ENCODE data around the gene RNF31. TPM values are rescaled to one million over a fixed set of nuclear protein-coding genes. Genes with fewer than 3 reads are reported as not detected.

RNF31 gene
- total RNA-seq, 1 experiment from 2014 or later = 44.3 TPM

DNA sequence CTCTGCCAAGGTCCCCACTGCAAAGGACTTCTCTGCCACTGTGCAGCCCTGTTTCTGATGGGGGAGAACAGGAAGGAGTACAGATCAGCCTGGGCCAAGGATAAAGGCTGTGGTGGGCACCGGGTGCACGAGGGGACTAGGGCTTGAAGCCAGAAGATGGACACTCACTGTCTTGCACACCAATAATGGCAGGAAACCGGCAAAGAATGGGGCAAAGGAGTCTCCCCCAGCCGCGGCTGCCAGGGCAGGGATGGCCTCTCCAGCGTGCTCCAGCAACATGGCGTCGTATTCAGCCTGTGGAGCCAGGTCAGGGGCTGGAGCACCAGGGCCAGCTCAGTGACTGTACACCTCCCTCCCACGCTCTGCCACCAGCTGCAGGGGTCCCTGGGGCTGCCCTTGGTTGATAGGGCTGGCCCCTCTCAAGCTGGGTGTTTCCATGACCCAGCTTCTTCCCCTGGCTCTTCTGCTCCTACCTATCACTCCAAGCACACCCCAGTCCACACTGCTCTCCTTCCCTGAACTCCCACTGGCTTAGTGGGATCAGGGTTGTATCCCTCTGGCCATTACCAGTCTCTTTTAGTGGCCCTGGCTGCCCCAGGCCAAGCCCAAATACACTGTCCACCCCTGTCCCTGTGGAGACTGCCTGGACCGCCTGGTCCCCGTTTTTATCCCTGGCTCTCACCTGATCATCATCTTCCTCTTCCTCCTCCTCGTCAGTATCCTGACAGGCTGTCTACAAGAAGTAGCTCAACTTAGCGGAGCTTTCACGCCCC, 35.0 kb downstream of the RNF31 start:
- DNase-seq (ENCODE audit: low spot score) = no peak

DNA sequence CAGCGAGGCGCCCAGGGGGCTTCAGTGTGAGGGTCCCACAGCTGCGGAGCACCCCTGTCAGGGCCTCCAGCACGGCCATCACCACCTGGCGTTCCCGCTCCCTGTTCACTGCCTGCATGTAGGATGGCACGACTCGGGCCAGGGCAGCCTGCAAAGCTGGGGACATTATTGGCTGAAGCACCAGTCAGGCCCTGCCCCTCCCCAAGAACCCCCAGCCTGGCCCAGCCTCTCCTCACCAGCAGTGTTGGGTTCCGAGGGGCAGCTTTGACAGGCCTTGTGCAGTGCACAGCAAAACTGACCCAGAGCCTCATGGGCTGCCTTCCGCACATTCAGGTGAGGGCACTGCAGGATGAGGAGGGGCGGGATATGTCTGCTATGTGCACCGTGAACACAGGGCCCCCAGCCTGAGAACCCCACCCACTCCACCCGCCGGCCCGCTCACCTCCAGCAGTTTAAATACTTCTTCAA, 35.8 kb downstream of the RNF31 start:
- no peak for DNase-seq (ENCODE audit: low spot score)

DNA sequence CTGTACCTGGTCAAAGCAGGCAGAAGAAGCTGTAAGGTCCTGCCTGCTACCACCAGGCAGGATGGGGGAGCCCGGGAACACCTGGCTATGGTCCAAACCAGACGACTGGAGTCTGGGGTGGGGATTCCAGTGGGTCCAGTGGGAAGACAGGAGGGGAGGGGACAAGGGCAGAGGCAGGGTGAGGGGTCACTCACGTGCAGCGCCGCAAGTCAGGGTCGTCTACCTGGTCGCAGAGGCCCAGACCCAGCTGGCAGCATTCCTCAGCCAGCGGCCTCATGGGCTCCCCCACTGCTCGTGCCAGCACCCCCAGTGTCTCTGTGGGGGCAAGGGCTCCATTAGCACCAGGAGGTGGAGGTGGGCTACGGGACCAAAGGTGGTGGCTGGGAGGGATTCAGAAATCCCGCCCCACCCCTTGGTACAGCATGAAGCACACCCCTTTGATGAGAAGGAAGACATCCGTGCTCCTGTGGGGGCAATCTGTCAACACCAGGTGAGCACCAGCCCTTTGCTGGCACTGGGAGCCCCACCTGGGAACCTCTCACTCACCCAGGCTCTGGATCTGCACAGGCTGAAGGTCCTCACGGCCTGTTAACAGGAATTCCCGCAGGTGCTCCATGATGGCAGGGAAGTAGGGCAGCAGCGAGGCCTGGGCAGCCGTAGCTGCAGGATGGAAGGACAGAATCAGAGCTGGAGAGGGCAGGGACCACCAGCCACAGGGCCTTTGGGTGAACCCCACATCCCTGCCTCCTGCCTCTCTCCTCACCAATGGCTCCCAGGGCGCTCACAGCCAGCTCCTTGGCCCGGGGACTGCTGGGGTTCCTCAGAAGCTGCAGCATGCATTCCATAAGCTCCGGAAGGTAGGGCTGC, 37.0 kb downstream of the RNF31 start:
- DNase-seq (ENCODE audit: low spot score) = no peak

DNA sequence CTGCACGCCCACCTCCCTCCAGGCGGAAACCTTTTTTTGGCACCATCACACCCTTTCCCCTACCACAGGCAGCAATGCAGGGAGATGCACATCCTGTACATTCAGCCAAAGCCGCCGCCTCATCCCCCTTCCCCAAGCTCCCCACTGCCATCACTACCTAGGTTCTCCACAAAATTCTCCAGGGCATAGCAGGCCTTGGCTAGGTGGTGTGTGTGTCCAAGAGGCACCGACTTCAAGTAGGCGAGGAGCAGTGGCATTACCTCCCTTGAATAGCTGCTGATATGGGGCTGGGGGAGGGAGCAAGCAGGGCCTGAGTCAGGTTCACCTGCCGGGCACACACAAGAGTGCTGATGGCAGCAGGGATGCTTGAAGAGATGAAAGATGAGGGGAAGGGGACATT, 37.7 kb downstream of the RNF31 start:
- no peak for DNase-seq (ENCODE audit: low spot score)

DNA sequence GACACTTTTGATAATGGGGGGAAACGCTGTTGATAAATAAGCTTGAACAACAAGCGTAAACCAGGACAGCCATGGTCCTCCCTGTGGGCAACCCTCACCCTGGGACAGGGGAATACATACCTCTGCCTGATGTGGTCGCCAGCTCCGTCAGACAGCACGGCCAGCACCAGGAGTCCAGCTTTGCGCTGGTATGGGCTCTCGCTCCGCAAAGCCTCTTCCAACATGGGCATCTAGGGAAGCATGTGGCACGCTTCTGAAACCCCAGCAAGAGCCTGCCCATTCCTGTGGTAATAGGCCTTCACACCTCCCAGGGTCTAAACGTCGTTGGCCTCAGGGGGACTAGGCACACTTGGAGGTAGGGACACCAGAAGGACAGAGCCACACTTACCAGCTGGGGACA, 38.4 kb downstream of the RNF31 start:
- DNase-seq (ENCODE audit: low spot score) = no peak

DNA sequence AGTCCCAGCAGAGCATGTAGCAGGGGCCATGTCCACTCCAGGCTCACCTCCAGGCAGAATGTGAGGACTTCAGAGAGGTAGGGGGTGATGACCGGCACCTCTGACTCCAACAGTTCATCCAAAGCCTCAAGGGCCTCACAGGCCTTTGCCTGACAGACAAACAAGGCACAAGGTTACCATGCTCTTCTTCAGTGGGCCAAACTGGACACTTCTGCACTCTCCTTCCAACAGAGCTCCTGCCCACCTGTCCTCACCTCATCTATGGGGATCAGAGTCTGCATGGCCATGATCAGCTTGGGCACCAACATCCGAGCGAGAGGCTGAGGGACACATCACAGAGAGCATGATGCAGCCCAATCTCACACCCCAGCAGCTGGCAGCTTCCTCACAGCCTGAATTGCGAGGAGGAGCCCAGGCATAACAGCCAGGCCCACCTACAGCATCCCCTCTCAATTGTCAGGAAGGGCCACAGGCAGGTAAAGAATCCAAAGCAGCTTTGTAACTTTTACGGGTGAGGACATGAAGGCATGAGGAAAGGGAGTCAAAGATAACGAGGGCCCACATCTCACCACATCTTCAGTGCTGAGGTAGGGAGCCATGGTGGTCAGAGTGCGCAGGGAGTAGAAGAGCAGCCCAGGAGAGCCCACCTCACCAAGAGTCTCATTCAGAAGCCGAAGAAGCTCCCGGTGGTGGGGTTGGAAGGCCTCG, 39.7 kb downstream of the RNF31 start:
- DNase-seq (ENCODE audit: low spot score) = no peak

DNA sequence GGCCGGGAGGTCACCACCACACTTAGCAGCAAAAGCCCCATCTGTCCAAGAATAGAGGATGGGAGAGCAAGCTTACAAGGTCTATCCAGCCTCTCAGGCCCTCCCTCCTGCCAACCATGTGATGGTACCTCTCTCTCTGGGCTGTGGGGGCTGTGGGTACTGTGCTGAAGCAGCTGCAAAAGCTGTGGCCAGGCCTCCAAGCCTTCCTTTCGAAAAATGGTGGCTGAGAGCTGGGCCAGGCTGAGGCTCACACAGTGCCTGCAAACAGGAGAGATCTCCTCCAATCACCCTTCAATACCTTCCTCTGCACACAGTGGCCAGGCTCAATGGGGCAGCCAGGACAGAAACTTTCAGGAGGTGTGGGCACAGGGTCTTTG, 40.2 kb downstream of the RNF31 start:
- DNase-seq (ENCODE audit: low spot score) = no peak

DNA sequence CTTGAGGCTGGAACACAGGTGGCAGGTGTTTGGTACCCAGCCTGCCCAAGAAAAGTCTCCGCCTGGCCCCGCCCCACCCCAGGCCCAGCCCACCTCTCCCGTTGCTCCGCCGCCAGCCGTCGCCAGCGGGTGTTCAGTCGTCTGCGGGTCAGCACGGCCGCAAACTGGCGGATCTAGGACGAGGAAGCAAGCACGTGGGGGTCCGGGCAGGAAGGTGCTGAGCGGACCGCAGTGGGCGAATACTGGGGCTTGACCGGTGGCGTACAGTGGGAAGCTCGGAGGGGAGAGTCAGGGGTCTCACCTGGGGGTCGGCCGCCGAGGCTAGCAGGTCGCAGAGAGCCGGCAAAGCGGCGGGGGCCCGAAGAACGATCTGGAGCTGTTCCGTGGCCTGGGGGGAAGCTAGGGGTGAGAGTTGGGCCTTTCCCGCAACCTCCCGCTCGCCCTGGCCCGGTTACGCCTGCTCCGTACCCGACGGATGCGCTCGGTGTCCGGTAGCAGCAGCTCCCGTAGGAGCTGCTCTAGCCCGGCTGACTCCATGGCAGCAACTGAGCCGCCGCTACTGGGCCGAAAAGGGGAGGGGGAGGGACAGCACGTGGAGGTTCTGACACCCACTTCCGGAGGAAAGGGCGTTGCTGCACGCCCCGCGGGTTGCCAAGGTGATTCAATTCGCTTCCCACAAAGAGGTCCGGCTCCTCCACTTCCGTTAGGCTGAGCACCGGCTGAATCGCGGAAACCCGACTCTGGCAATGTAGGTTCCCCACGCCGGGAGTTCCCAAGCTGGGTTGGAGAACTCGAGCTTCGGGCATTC, 41.2 kb downstream of the RNF31 start, which contains the start of gene IPO4:
TSS of gene IPO4 (minus strand) at position 566 of the 808 bp plus-strand sequence. CDS start at position 537, 29 bp downstream.
- peak; percentile 96 for DNase-seq (ENCODE audit: low spot score)

DNA sequence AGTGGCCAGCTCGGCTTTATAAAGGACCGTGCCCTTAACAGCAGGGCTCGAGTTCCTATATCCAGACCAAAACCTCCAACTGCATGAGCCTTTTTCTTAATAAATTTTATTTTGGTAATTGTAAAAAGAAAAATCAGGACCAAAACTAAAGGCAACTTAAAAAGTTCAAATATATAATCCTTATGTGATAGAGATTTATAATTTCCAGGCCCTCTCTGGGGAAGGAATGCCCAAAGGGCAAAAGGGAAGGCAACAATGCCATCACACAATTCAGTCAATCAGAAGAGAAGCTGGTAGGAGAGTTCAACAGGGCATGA, 41.7 kb downstream of the RNF31 start:
- DNase-seq (ENCODE audit: low spot score) = no peak

DNA sequence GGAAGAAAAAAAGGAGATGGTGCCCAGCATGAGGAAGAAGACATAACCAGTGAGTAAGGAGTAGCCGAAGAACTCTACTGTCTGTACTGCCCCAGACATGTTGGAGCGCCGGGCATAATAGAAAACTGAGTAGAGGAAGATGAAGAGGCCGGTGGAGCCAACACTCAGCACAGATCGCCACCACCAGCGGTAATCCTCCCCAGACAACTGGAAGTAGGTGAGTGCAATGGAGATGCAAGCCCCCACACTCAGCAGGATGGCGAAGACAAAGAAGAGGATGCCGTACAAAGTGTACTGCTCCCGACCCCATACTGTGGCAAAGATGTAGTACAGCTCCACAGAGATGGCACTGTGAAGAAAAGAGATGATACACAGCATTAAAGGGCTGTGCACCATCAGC, 42.2 kb downstream of the RNF31 start:
- no peak for DNase-seq (ENCODE audit: low spot score)

DNA sequence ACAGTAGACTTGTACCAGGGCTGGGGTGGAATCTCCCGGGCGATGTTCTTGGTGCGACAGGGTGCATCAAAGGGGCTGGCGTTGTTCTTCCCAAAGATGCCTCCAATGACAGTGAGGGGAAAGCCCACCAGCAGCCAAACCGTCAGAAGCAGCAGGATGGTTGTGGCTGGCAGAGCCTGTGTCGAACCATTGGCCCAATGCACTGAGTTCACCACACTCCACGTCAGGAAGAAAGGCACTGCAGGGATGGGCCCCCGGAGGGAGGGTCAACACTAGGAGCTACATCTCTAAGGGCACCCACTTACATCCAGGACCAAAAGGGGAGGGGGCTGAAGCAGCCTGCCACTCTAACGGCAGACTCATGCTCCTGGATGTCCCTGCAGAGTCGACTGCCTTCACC, 43.1 kb downstream of the RNF31 start:
- no peak for DNase-seq (ENCODE audit: low spot score)

DNA sequence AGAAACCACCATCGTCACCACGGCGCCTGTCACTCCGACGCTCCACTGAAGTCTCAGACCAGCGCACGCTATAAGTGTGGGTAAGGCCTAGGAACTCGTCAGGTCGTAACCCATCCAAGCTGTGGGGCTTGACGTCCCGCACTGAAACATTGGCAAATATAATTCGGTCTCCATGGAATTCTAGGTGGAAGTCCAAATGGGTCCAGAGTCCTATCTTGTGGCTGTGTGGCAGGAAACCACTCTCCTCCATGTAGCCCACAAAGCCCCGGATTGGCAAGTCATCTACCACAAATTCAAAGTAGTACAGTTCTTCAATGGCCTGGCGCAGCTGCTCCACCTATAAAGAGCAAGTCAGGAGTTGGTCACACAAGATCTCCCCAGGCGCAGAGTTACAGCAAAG, 45.6 kb downstream of the RNF31 start:
- DNase-seq (ENCODE audit: low spot score) = no peak

DNA sequence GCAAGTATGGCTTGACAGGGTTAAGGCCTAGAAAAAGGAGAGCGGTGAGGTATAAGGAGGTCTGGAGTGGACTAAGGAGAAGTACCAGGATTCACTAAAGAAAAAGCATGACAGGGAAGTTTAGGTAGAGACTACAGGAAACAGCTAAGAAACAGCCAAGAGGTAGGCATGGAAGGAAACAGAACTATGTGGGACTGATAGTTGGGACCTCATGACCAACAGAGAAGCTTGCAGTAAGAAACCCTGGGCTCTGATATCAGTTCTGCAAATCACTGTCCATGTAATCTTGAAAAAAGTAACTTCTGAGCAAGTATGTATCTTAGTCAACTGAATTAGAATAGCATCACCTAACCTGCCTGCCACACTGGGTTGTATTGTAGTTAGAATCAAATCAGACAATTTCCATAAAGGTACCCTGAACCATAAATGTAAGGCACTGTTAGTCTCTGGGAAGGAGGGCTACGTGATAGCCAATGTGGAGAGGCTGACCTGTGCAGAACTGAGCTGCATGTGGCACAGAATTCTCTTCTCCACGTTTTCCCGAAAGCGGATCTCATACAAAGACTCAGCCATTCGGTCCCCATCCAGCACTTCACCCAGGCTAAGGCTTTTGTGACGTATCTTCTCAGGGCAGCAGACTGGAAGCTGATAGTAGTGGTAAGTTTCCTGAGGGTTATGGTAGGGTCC, 47.0 kb downstream of the RNF31 start:
- no peak for DNase-seq (ENCODE audit: low spot score)

DNA sequence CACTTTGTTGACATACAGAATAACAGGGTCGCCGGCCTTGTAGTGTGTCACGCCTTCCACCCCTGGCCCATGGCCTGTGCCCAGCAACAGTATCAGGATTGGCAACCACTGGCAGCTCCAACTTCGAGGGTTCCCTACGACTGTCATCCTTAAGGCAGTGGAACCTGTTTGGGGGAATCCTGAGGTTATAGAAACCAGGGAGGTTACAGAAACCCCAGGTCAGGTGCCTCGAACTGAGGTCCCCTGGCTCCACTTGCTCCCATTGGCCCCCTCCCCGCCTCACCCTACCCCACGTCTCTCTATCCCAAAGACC, 47.5 kb downstream of the RNF31 start:
- no peak for DNase-seq (ENCODE audit: low spot score)

DNA sequence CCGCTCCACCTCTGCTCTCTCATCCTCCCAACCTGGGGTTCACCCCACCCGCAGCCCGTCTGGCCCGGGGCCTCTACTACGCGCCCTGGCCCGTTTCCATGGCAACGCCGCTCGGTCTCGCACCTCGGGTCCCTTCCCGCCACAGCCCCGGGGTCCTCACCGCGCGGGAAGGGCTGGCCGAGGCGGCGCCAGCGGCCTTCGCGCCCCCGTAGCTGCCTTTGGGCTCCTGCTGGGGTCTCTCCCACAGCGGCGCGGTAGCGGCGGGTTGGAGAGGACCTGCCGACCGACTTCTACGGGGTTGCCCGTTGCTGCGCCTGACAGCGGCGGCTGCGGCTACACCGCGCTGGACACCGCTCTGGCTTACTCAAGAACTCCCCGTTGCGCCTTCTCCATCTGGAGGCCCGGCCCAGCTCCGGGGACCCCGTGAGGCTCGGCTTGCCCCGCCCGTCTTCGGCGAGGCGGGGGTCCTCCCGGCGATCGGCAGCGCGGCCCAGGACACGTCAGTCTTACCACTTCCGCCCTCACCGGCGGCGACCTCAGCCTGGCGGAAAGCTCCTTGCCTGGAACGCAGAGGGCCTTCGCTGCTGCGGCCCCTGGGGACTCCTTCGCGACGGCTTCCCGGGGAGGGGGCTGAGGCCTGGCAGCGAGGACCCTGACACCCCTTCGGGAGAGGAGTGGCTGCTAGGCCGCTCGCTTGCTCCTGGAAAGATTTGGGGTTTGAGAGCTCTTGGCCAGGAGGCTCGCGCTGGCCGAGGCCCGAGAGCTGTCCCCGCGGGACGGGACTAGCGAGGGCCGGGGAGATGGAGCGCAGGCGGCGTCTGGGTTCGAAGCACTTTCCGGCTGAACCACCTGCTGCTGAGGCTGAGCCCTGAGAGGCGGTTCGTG, 48.1 kb downstream of the RNF31 start, which contains the start of gene TM9SF1:
TSS of gene TM9SF1 (minus strand) at position 256 of the 885 bp plus-strand sequence. CDS start 422 bp downstream, outside the sequence.
- peak; percentile 85 for DNase-seq (ENCODE audit: low spot score)

DNA sequence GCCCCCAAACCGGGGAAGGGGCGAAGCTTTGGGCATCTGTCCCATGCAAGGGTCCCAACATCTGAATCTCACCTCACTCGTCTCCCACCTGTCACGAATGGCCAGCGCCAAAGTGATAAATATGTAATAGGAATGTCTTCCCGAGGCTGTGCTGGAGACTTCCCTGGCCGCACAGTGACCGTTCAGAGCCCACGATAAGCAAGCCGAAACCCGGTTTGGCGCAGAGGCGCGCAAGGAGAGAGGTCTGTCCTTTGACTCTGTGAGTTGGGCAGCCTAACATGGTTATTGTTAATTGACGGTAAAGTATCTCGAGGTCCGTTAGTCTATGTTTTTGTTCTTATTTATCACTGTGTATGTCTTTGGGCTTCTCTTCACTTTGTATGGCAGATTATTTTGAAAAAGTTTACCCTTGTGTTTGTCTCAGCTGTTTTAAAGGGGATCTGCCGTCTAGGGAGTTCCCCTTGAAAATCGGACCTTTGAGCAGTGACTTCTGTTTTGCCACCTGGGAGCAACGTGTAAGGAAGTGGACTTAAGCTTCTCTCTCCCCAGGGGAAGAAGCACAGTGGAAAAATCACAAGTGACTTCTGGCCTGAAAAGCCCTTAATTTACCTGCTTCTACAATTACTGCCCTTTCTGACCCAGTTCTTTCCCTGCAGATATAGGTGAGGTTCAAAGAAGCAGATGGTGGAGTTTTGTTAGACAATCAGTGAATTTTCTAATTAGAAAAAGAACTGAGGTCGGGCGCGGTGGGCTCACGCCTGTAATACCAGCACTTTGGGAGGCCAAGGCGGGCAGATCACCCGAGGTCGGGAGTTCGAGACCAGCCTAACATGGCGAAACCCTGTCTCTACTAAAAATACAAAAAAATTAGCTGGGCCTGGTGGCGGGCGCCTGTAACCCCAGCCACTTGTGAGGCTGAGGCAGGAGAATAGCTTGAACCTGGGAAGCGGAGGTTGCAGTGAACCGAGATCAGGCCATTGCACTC, 49.1 kb downstream of the RNF31 start:
- no peak for DNase-seq (ENCODE audit: low spot score)

DNA sequence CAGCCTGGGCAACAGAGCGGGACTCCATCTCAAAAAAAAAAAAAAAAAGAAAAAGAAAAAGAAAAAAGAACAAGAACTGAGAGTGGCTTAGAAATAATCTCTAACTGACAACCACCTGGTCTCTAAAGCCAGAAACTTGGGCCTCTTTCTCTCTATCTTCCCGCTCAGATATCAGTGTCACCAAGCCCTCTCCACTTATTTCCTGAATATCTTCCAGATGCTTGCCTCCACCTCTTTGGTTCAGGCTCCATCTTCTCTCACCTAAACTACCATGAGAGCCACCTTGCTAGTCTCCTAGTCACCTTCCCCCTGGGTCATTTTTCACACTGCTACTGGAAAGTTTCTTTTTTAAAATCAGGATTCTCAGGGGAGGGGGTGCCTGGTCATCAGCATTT, 49.8 kb downstream of the RNF31 start:
- DNase-seq (ENCODE audit: low spot score) = no peak

DNA sequence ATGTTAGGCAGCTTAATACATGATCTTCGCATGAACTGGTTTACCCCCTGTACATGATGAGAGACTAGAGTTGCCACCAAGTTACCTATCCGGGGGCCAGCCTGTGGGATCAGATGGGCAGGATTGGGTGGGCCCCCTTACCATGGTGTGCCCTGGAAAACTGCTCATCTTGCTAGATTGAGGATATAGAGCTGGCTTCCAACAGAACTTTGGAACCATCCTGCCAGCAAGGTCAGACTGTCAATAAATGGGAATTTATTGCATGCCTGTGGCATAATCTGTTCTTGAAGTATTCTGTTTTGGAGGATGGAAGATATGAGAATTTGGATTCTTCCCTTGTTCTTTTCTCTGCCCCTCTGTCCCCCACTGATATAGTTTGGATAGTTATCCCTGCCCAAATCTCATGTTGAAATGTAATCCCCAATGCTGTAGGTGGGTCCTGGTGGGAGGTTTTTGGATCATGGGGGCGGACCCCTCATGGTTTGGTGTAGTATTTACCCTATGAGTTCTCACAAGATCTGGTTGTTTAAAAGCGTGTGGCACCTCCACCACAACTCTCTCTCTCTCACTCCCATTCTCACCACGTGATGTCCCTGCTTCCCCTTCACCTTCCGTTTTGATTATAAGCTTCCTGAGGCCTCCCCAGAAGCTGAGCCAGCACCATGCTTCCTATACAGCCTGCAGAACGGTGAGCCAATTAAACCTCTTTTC, 51.7 kb downstream of the RNF31 start:
- DNase-seq (ENCODE audit: low spot score) = no peak
